ENCODE measurements around the gene FBXW5.

DNA sequence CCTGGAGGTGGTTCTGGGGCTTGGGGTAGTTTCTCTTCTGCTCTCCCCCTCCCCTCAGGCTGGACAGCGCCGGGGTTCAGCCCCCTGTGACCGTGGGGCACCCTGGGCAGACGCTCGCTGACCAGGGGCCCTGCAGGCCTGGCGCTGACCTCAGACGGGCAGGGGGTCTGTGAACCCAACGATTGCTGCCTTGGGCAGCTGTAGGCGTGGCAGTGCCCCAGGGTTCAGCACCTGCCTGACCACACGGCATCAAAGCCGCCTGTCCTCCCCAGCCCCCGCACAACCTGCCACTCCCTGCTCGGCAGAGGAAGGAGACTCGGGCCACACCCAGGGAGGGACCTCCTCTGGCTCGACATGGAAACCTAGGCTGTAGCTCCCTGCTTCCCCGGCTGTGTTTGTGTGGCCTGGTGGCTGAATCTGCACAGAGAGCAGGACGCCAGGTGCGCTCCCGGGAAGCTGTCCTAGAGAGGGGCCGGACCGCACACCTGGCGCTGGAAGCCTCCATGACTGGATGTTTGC, 19.7 kb upstream of the FBXW5 start:
- TF ChIP-seq, protein P1, sequence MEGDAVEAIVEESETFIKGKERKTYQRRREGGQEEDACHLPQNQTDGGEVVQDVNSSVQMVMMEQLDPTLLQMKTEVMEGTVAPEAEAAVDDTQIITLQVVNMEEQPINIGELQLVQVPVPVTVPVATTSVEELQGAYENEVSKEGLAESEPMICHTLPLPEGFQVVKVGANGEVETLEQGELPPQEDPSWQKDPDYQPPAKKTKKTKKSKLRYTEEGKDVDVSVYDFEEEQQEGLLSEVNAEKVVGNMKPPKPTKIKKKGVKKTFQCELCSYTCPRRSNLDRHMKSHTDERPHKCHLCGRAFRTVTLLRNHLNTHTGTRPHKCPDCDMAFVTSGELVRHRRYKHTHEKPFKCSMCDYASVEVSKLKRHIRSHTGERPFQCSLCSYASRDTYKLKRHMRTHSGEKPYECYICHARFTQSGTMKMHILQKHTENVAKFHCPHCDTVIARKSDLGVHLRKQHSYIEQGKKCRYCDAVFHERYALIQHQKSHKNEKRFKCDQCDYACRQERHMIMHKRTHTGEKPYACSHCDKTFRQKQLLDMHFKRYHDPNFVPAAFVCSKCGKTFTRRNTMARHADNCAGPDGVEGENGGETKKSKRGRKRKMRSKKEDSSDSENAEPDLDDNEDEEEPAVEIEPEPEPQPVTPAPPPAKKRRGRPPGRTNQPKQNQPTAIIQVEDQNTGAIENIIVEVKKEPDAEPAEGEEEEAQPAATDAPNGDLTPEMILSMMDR (IDR thresholded peaks at IDR 0.05 in 4 of 5, conservative IDR thresholded peaks at IDR 0.05 in 1 of 5) = no peak
- TF ChIP-seq POLR2A (IDR thresholded peaks at IDR 0.05) = no peak
